Measurements from ENCODE around the gene THOC7.

- TF ChIP-seq CTCF (IDR thresholded peaks at IDR 0.05), result no peak
- TF ChIP-seq FOXK1 (CRISPR knock-in tag; IDR thresholded peaks at IDR 0.05), result no peak
- TF ChIP-seq TEAD1 (CRISPR knock-in tag; IDR thresholded peaks at IDR 0.05), result no peak
- no peak for TF ChIP-seq SP1 (CRISPR knock-in tag; conservative IDR thresholded peaks at IDR 0.05)
- no peak for TF ChIP-seq ZBTB43 (CRISPR knock-in tag; IDR thresholded peaks at IDR 0.05)
- TF ChIP-seq USF1 (CRISPR knock-in tag; IDR thresholded peaks at IDR 0.05), result no peak
- no peak for TF ChIP-seq MAX (CRISPR knock-in tag; IDR thresholded peaks at IDR 0.05)
- TF ChIP-seq NFYB (CRISPR knock-in tag; conservative IDR thresholded peaks at IDR 0.05; ENCODE audit: low read depth), result no peak
Observed at GRCh38 chr3:63900010-63900409, 36.4 kb upstream of the THOC7 start.
